ENCODE results near the gene WFDC1. TPM values are rescaled to one million over a fixed set of nuclear protein-coding genes. Genes with fewer than 3 reads are reported as not detected.
A peak's percentile ranks its signal among the peaks of the same experiment; 100 is the strongest.

Gene WFDC1
- total RNA-seq, 8 experiments from 2014 or later: 0.27 to 4.0 (median 2.7) TPM

- Histone ChIP-seq H3K27ac (no peak overlapping the region), H3K4me3 (no peak overlapping the region), H3K4me1 (replicated peaks in 1 of 2) (peaks cover 10 to 13% of the 10 kb centered on the region in 2 donors)
- in situ Hi-C loops (cut with MboI; ENCODE audit: low pct_unique_long_range_greater_than_20kb in 2 of 9, low sequenced_read_pairs in 9 of 9, unreplicated experiment in 9 of 9): no loop called here
- 0 to 100% (median 80%) methylated on average over 1 to 4 of the region's 11 CpGs; no CpG with 5 or more reads in 5 of the 10 experiments for WGBS, 10 experiments
- ATAC-seq (replicated peaks in 6 of 8): peak; percentile 88 to 97 (median 92)
Measured at GRCh38 chr16:84308120-84308519, 13.4 kb downstream of the WFDC1 start.

GRCh38 chr16:84310642-84311041 is 16.0 kb downstream of the WFDC1 start:
- Histone ChIP-seq H3K27ac (no peak overlapping the region), H3K4me3 (no peak overlapping the region), H3K4me1 (replicated peaks in 1 of 2) (peaks cover 10 to 13% of the 10 kb centered on the region in 2 donors)
- in situ Hi-C loops (cut with MboI; ENCODE audit: low pct_unique_long_range_greater_than_20kb in 2 of 9, low sequenced_read_pairs in 9 of 9, unreplicated experiment in 9 of 9): no loop called here
- 20 to 100% (median 80%) methylated on average over 1 to 6 of the region's 7 CpGs; no CpG with 5 or more reads in 1 of the 10 experiments for WGBS, 10 experiments
- ATAC-seq (replicated peaks in 6 of 8): no peak

DNA sequence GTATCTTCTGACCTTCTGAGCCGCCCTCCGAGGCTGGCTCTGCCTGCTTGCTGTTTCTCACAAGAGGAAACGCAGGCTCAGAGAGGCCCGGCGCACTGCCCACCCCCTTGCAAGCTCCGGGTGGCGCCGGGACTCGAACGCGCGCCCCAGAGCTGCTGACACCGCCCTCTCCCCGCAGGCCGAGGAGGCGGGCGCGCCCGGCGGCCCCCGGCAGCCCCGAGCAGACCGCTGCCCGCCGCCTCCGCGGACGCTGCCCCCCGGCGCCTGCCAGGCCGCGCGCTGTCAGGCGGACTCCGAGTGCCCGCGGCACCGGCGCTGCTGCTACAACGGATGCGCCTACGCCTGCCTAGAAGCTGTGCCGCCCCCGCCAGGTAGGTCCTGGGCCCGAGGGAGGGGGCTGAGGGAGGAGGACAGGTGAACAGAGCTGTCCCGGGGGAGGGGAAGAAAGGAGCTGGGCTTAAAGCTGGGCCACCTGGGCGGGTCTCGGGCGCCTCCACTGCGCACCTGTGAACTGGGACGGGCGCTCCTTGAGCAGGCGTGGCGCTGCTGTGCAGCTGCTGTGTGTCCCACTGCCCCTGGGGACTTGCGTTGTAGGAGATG is 18.2 kb downstream of the WFDC1 start:
- peaks cover 4 to 5% of the 10 kb centered on the region in 2 donors for H3K4me1 ChIP-seq (replicated peaks in 1 of 2)
- in situ Hi-C loops (cut with MboI; ENCODE audit: low pct_unique_long_range_greater_than_20kb in 2 of 9, low sequenced_read_pairs in 9 of 9, unreplicated experiment in 9 of 9): no loop called here
- peak in 3 of 8 experiments; percentile 4 to 51 (median 18) for ATAC-seq (replicated peaks in 6 of 8)
- WGBS, 10 experiments: 24 to 53% (median 40%) methylated on average over 1 to 5 of the region's 55 CpGs; no CpG with 5 or more reads in 7 of the 10 experiments
- H3K27ac ChIP-seq: no peak overlapping the region
- H3K4me3 ChIP-seq: no peak overlapping the region

DNA sequence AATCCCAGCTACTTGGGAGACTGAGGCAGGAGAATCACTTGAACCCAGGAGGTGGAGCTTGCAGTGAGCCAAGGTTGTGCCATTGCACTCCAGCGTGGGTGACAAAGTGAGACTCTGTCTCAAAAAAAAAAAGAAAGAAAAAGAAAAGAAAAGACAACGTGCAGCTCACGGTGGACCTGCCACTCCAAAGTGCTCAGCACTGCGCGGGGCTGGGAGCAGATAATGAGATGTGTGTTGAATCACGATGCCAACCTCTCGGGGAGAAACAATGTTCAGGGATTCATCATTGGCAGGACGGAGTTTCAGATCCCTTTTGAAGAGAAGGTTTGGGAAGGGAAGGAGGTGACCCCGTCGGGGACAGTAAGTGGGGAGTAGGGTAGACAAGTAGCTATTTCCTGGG is 19.2 kb downstream of the WFDC1 start:
- WGBS, 10 experiments: 60 to 100% (median 67%) methylated on average over 2 to 4 of the region's 10 CpGs; no CpG with 5 or more reads in 3 of the 10 experiments
- in situ Hi-C loops (cut with MboI; ENCODE audit: low pct_unique_long_range_greater_than_20kb in 2 of 9, low sequenced_read_pairs in 9 of 9, unreplicated experiment in 9 of 9): no loop called here

DNA sequence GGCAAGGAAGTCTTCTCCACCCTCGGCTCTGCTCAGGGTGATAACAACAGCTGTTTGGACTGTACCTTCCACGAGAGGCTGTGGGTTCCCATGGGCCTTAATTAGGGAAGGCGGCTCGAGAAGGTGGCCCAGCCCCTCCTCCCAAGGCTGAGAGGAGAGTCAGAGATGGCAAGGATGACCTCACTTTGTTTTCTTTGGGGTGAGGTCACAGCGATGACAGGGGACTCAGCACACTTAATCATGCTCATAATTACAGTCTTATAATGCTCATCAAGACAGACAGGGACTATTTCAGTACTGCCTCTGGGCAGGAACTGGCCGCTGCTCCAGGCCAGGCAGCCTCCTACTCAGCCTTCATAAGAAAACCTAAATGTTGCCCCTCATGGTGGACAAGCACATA is 19.7 kb downstream of the WFDC1 start:
- in situ Hi-C loops (cut with MboI; ENCODE audit: low pct_unique_long_range_greater_than_20kb in 2 of 9, low sequenced_read_pairs in 9 of 9, unreplicated experiment in 9 of 9): no loop called here

More for the DNA sequence above, 19.2 kb downstream of the WFDC1 start:
- ATAC-seq (replicated peaks in 6 of 8): peak in 4 of 8 experiments; percentile 9 to 16 (median 12)
- Histone ChIP-seq H3K27ac (no peak overlapping the region), H3K4me1 (replicated peaks in 1 of 2) (no peaks in the 10 kb centered on the region), H3K4me3 (no peak overlapping the region)

DNA sequence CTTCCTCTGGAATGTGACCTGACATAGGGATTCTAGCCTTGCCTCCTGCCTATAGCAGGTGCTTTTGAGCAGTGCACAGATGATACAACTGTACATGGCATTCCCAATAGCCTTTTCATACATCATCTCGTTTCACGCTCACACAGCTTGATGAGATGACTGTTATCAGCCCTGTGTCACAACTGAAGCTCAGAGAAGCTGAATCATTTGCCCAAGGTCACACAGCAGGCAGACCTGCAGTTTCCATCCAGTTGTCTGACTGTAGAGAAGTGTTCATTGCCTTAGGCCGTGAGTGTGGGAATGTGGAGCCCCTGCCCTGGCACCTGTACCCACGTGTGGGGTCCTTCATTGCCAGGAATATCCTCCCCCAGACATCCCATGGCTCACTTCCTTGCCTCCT is 20.1 kb downstream of the WFDC1 start:
- no peak overlapping the region for H3K4me3 ChIP-seq
- H3K4me1 ChIP-seq (replicated peaks in 1 of 2): no peaks in the 10 kb centered on the region
- no peak overlapping the region for H3K27ac ChIP-seq
- in situ Hi-C loops (cut with MboI; ENCODE audit: low pct_unique_long_range_greater_than_20kb in 2 of 9, low sequenced_read_pairs in 9 of 9, unreplicated experiment in 9 of 9): no loop called here
- ATAC-seq (replicated peaks in 6 of 8): peak in 4 of 8 experiments; percentile 15 to 29 (median 27)
- 27 to 100% (median 53%) methylated on average over 1 to 4 of the region's 4 CpGs; no CpG with 5 or more reads in 5 of the 10 experiments for WGBS, 10 experiments

More for the DNA sequence above, 19.7 kb downstream of the WFDC1 start:
- H3K27ac ChIP-seq: no peak overlapping the region
- H3K4me1 ChIP-seq (replicated peaks in 1 of 2): no peaks in the 10 kb centered on the region
- ATAC-seq (replicated peaks in 6 of 8): peak in 7 of 8 experiments; percentile 40 to 96 (median 84)
- no peak overlapping the region for H3K4me3 ChIP-seq
- WGBS, 10 experiments: 33 to 100% (median 49%) methylated on average over 1 to 5 of the region's 6 CpGs; no CpG with 5 or more reads in 4 of the 10 experiments

DNA sequence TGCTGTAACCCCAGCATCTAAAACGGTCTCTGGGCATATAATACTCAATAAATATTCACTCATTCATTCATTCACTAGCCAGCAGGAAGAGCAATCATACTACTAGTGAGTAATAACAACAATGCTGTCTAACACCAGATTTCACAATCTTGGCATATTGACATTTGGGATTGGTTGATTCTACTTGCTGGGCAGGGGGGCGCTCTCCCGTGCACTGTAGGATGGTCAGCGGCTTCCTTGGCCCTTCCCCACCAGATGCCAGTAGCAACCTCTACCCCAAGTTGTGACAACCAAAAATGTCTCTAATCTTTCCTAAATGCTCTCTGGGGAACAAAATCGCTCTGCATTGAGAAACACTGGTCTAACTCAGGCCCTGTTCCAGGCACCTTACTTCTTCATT is 20.7 kb downstream of the WFDC1 start:
- no peak overlapping the region for H3K4me3 ChIP-seq
- WGBS, 10 experiments: 24 to 100% (median 72%) methylated on average over 1 to 5 of the region's 5 CpGs; no CpG with 5 or more reads in 2 of the 10 experiments
- in situ Hi-C loops (cut with MboI; ENCODE audit: low pct_unique_long_range_greater_than_20kb in 2 of 9, low sequenced_read_pairs in 9 of 9, unreplicated experiment in 9 of 9): no loop called here
- no peaks in the 10 kb centered on the region for H3K4me1 ChIP-seq (replicated peaks in 1 of 2)
- no peak for ATAC-seq (replicated peaks in 6 of 8)
- H3K27ac ChIP-seq: no peak overlapping the region

GRCh38 chr16:84318091-84318975 is 23.7 kb downstream of the WFDC1 start:
- WGBS, 10 experiments: 69 to 100% (median 88%) methylated on average over 1 to 8 of the region's 19 CpGs; no CpG with 5 or more reads in 5 of the 10 experiments
- in situ Hi-C loops (cut with MboI; ENCODE audit: low pct_unique_long_range_greater_than_20kb in 2 of 9, low sequenced_read_pairs in 9 of 9, unreplicated experiment in 9 of 9): no loop called here
- no peak for ATAC-seq (replicated peaks in 6 of 8)
- Histone ChIP-seq H3K4me3 (no peak overlapping the region), H3K27ac (no peak overlapping the region), H3K4me1 (replicated peaks in 1 of 2) (no peaks in the 10 kb centered on the region)

GRCh38 chr16:84319146-84319760 is 24.6 kb downstream of the WFDC1 start:
- ATAC-seq (replicated peaks in 6 of 8): no peak
- H3K4me3 ChIP-seq: no peak overlapping the region
- no peak overlapping the region for H3K27ac ChIP-seq
- 87 to 100% (median 100%) methylated on average over 1 to 7 of the region's 24 CpGs; no CpG with 5 or more reads in 5 of the 10 experiments for WGBS, 10 experiments
- in situ Hi-C loops (cut with MboI; ENCODE audit: low pct_unique_long_range_greater_than_20kb in 2 of 9, low sequenced_read_pairs in 9 of 9, unreplicated experiment in 9 of 9): no loop called here
- H3K4me1 ChIP-seq (replicated peaks in 1 of 2): no peaks in the 10 kb centered on the region

DNA sequence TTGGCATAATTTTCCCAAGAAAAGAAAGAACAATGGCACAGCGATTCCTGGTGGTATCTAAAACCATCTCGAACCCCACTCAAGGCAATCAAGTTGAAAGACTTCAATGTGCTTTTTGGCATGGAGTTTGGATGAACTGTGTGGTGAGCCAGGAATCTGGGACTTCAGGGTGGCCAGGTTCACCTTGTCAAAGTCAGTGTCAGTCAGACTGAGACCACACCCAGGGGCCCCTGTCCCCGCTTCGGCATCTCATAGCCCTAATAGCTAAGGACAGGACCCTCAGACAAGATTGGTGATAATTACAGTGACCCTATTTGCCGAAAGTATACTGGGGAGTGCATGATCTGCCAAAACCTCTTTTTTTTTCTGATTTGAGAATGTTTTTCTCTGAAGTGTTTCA is 25.8 kb downstream of the WFDC1 start:
- Histone ChIP-seq H3K27ac (no peak overlapping the region), H3K4me1 (replicated peaks in 1 of 2) (no peaks in the 10 kb centered on the region), H3K4me3 (no peak overlapping the region)
- in situ Hi-C loops (cut with MboI; ENCODE audit: low pct_unique_long_range_greater_than_20kb in 2 of 9, low sequenced_read_pairs in 9 of 9, unreplicated experiment in 9 of 9): no loop called here
- no peak for ATAC-seq (replicated peaks in 6 of 8)
- WGBS, 10 experiments: 33 to 100% (median 67%) methylated on average over 1 to 5 of the region's 5 CpGs; no CpG with 5 or more reads in 1 of the 10 experiments

DNA sequence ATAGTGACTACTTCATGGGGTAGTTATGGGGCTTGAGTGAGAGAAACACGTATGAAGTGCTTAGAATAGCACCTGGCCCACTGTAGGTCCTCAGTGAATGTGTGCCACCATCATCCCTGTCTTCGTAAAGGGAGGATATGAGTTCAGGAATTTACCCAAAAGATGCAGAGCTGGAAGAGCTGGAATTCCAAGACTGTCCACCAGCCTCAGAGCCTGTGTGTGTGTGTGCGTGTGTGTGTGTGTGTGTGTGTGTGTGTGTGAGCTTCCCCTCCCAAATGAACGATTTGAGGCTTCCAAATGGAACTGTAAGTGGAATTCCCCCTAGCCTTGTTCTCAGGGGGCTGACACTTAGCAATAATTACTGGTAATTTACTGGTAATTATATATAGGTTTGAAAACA is 27.3 kb downstream of the WFDC1 start:
- in situ Hi-C loops (cut with MboI; ENCODE audit: low pct_unique_long_range_greater_than_20kb in 2 of 9, low sequenced_read_pairs in 9 of 9, unreplicated experiment in 9 of 9): no loop called here
- ATAC-seq (replicated peaks in 6 of 8): no peak
- Histone ChIP-seq H3K27ac (no peak overlapping the region), H3K4me1 (replicated peaks in 1 of 2) (no peaks in the 10 kb centered on the region), H3K4me3 (no peak overlapping the region)
- whole genome bisulfite sequencing, 10 experiments: 10 to 63% (median 60%) methylated on average over 2 to 4 of the region's 4 CpGs; no CpG with 5 or more reads in 7 of the 10 experiments

DNA sequence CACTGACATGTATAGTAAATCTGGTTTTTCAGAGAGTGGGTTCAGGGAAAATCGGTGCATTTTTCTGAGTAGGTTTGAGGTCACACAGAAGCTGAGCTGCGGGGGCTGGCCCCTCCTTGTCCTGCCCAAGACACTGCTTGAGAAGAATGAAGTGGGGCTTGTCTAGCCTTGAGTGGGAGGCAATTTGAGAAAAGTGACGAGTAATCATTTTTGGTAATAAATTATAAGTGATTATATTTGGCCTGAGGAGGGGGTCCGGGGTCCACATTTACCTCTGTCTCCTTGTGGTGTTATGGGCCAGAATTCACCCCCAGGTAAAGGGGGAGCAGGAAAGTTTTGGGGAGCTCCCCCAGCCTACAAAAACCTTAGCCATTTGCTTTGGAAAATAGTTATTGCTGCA is 28.1 kb downstream of the WFDC1 start:
- ATAC-seq (replicated peaks in 6 of 8): no peak

GRCh38 chr16:84323606-84324005 is 28.9 kb downstream of the WFDC1 start:
- Histone ChIP-seq H3K4me3 (no peak overlapping the region), H3K27ac (no peak overlapping the region), H3K4me1 (replicated peaks in 1 of 2) (no peaks in the 10 kb centered on the region)
- WGBS, 10 experiments: 50 to 100% (median 80%) methylated on average over 1 to 7 of the region's 7 CpGs; no CpG with 5 or more reads in 3 of the 10 experiments
- in situ Hi-C loops (cut with MboI; ENCODE audit: low pct_unique_long_range_greater_than_20kb in 2 of 9, low sequenced_read_pairs in 9 of 9, unreplicated experiment in 9 of 9): no loop called here
- ATAC-seq (replicated peaks in 6 of 8): no peak

More for the DNA sequence above, 28.1 kb downstream of the WFDC1 start:
- Histone ChIP-seq H3K4me1 (replicated peaks in 1 of 2) (no peaks in the 10 kb centered on the region), H3K4me3 (no peak overlapping the region), H3K27ac (no peak overlapping the region)
- in situ Hi-C loops (cut with MboI; ENCODE audit: low pct_unique_long_range_greater_than_20kb in 2 of 9, low sequenced_read_pairs in 9 of 9, unreplicated experiment in 9 of 9): no loop called here
- 17 to 100% (median 80%) methylated on average over 1 to 4 of the region's 4 CpGs; no CpG with 5 or more reads in 3 of the 10 experiments for WGBS, 10 experiments

Data from motor neuron (in vitro differentiated cells).